Tibial nerve (tissue), 4 donors: Measurements from ENCODE around the gene ANO9.

ENCODE experiments used
- CTCF ChIP-seq, 5 experiments: fragments of 200-600 bp in 3 of 5; fragments of 450-650 bp in 2 of 5; sonication (generic) in 3 of 5; IDR thresholded peaks; one replicate each; pipeline ENCODE4 v1.5.1; 2016 to 2019; ENCODE audit warnings: antibody characterized with exemption in 5 of 5, mild to moderate bottlenecking in 3 of 5, moderate library complexity in 2 of 5
- EP300 ChIP-seq, 2 donors: sonication (generic); formaldehyde crosslinking; IDR thresholded peaks; one replicate each; pipeline ENCODE4 v1.6.1; 2017; ENCODE audit warnings: antibody characterized with exemption in 2 of 2, mild to moderate bottlenecking in 1 of 2
- POLR2A ChIP-seq, 2 donors: fragments of 450-650 bp; IDR thresholded peaks; one replicate each; pipeline ENCODE4 v1.6.1; 2017; ENCODE audit warnings: antibody characterized with exemption in 2 of 2, mild to moderate bottlenecking in 2 of 2, moderate library complexity in 2 of 2

DNA sequence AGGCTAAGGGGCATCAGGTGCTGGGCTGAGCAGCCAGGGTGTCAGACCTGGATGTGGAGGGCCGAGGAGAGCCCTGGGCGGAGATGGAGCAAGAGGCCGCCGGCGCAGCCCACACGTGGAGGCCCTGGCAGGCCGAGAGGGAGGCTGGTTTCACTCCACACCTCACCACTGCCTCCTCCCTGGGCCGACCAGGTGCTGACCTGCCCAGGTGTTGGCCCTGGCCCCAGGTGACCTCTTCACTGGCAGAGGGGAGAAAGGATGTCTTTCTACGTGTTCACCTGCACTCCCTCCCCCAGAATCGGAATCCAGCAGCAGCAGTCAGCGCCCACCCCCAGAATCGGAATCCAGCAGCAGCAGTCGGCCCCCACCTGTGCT is 781 bp downstream of the ANO9 start:
- TF ChIP-seq CTCF (IDR thresholded peaks at IDR 0.05), result no peak
- TF ChIP-seq EP300 (IDR thresholded peaks at IDR 0.05), result no peak
- TF ChIP-seq POLR2A (IDR thresholded peaks at IDR 0.05), result no peak
